Measurements from ENCODE around the gene HNRNPU.

Gene HNRNPU

GRCh38 chr1:244901400-244902015 is 37.2 kb upstream of the HNRNPU start:
- no peak for DNase-seq
- no peak overlapping the region for H3K27ac ChIP-seq (ENCODE audit: low read length)
- no peaks in the 10 kb centered on the region for H3F3A ChIP-seq (ENCODE audit: insufficient read depth, low read length)
- no peak overlapping the region for H2AFZ ChIP-seq (ENCODE audit: low read length)
- H3K9me2 ChIP-seq (replicated peaks; ENCODE audit: insufficient read depth, low read length), result no peaks in the 10 kb centered on the region
- no peaks in the 10 kb centered on the region for H4K20me1 ChIP-seq (ENCODE audit: insufficient read depth, low read length)
- no peaks in the 10 kb centered on the region for H3K79me2 ChIP-seq (ENCODE audit: low read length)
- H3K9me3 ChIP-seq (replicated peaks; ENCODE audit: insufficient read depth, low read length), result no peaks in the 10 kb centered on the region
- no peak for TF ChIP-seq CTCF (IDR thresholded peaks at IDR 0.05; ENCODE audit: low read length)
- no peak for TF ChIP-seq EZH2phosphoT487 (IDR thresholded peaks at IDR 0.05; ENCODE audit: low read length)
- TF ChIP-seq EZH2 (optimal IDR thresholded peaks at IDR 0.05; ENCODE audit: low read depth, low read length), result no peak
- no peaks in the 10 kb centered on the region for H3K27me3 ChIP-seq (replicated peaks; ENCODE audit: insufficient read depth, low read length)
- H3K4me1 ChIP-seq (ENCODE audit: low read length), result no peaks in the 10 kb centered on the region
- no peak overlapping the region for H3K4me2 ChIP-seq (ENCODE audit: low read depth, low read length)
- H3K36me3 ChIP-seq (replicated peaks; ENCODE audit: insufficient read depth, low read length), result no peaks in the 10 kb centered on the region
- no peak overlapping the region for H3K9ac ChIP-seq (ENCODE audit: low read length)
- no peak overlapping the region for H3K4me3 ChIP-seq (ENCODE audit: low read length)

GRCh38 chr1:244897476-244898254 is 33.3 kb upstream of the HNRNPU start:
- H3K79me2 ChIP-seq (ENCODE audit: low read length), result no peaks in the 10 kb centered on the region
- H3K9ac ChIP-seq (ENCODE audit: low read length), result no peak overlapping the region
- no peaks in the 10 kb centered on the region for H3F3A ChIP-seq (ENCODE audit: insufficient read depth, low read length)
- DNase-seq, result no peak
- H3K4me3 ChIP-seq (ENCODE audit: low read length), result no peak overlapping the region
- no peaks in the 10 kb centered on the region for H3K36me3 ChIP-seq (replicated peaks; ENCODE audit: insufficient read depth, low read length)
- no peaks in the 10 kb centered on the region for H3K27me3 ChIP-seq (replicated peaks; ENCODE audit: insufficient read depth, low read length)
- H3K4me2 ChIP-seq (ENCODE audit: low read depth, low read length), result no peak overlapping the region
- H2AFZ ChIP-seq (ENCODE audit: low read length), result no peak overlapping the region
- H3K9me3 ChIP-seq (replicated peaks; ENCODE audit: insufficient read depth, low read length), result no peaks in the 10 kb centered on the region
- H3K4me1 ChIP-seq (ENCODE audit: low read length), result no peaks in the 10 kb centered on the region
- no peaks in the 10 kb centered on the region for H3K9me2 ChIP-seq (replicated peaks; ENCODE audit: insufficient read depth, low read length)
- TF ChIP-seq CTCF (IDR thresholded peaks at IDR 0.05; ENCODE audit: low read length), result no peak
- no peak for TF ChIP-seq EZH2phosphoT487 (IDR thresholded peaks at IDR 0.05; ENCODE audit: low read length)
- TF ChIP-seq EZH2 (optimal IDR thresholded peaks at IDR 0.05; ENCODE audit: low read depth, low read length), result no peak
- H3K27ac ChIP-seq (ENCODE audit: low read length), result no peak overlapping the region
- H4K20me1 ChIP-seq (ENCODE audit: insufficient read depth, low read length), result no peaks in the 10 kb centered on the region

GRCh38 chr1:244896550-244896949 is 32.2 kb upstream of the HNRNPU start:
- Histone ChIP-seq H3K9me3 (replicated peaks; ENCODE audit: insufficient read depth, low read length) (no peaks in the 10 kb centered on the region), H3K4me3 (ENCODE audit: low read length) (no peak overlapping the region), H3K4me2 (ENCODE audit: low read depth, low read length) (no peak overlapping the region), H3K27me3 (replicated peaks; ENCODE audit: insufficient read depth, low read length) (no peaks in the 10 kb centered on the region), H3K27ac (ENCODE audit: low read length) (no peak overlapping the region), H3K9ac (ENCODE audit: low read length) (no peak overlapping the region), H4K20me1 (ENCODE audit: insufficient read depth, low read length) (no peaks in the 10 kb centered on the region), H3K9me2 (replicated peaks; ENCODE audit: insufficient read depth, low read length) (no peaks in the 10 kb centered on the region), H3K4me1 (ENCODE audit: low read length) (no peaks in the 10 kb centered on the region), H3F3A (ENCODE audit: insufficient read depth, low read length) (no peaks in the 10 kb centered on the region), H2AFZ (ENCODE audit: low read length) (no peak overlapping the region), H3K36me3 (replicated peaks; ENCODE audit: insufficient read depth, low read length) (no peaks in the 10 kb centered on the region), H3K79me2 (ENCODE audit: low read length) (no peaks in the 10 kb centered on the region)
- TF ChIP-seq EZH2 (optimal IDR thresholded peaks at IDR 0.05; ENCODE audit: low read depth, low read length), result no peak
- no peak for TF ChIP-seq CTCF (IDR thresholded peaks at IDR 0.05; ENCODE audit: low read length)
- no peak for DNase-seq

All from MM.1S (cell line).